ENCODE data around the gene PHKA1. TPM values are rescaled to one million over a fixed set of nuclear protein-coding genes. Genes with fewer than 3 reads are reported as not detected.

The PHKA1 gene
- total RNA-seq, 1 donor from 2014 or later, result 6.4 TPM

- no peak for DNase-seq (ENCODE audit: low read depth)
- Histone ChIP-seq H3K27me3 (ENCODE audit: control insufficient read depth, insufficient read depth, low read length) (no peaks in the 10 kb centered on the region), H3K36me3 (ENCODE audit: control insufficient read depth, insufficient read depth, low read length) (no peaks in the 10 kb centered on the region), H3K4me3 (ENCODE audit: low read depth, low read length) (no peak overlapping the region)
- no peak for TF ChIP-seq CTCF (IDR thresholded peaks at IDR 0.05; ENCODE audit: insufficient read depth, low read length, poor library complexity, severe bottlenecking)
These were observed 19.9 kb downstream of the PHKA1 start for GRCh38 chrX:72694170-72694569.

GRCh38 chrX:72693477-72693876, 20.6 kb downstream of the PHKA1 start:
- no peak for TF ChIP-seq CTCF (IDR thresholded peaks at IDR 0.05; ENCODE audit: insufficient read depth, low read length, poor library complexity, severe bottlenecking)
- DNase-seq (ENCODE audit: low read depth), result no peak

GRCh38 chrX:72687396-72687795, 26.7 kb downstream of the PHKA1 start:
- DNase-seq (ENCODE audit: low read depth), result no peak
- Histone ChIP-seq H3K27me3 (ENCODE audit: control insufficient read depth, insufficient read depth, low read length) (no peaks in the 10 kb centered on the region), H3K36me3 (ENCODE audit: control insufficient read depth, insufficient read depth, low read length) (no peaks in the 10 kb centered on the region), H3K4me3 (ENCODE audit: low read depth, low read length) (no peak overlapping the region)
- no peak for TF ChIP-seq CTCF (IDR thresholded peaks at IDR 0.05; ENCODE audit: insufficient read depth, low read length, poor library complexity, severe bottlenecking)

More at GRCh38 chrX:72693477-72693876, 20.6 kb downstream of the PHKA1 start:
- no peak overlapping the region for H3K4me3 ChIP-seq (ENCODE audit: low read depth, low read length)
- H3K36me3 ChIP-seq (ENCODE audit: control insufficient read depth, insufficient read depth, low read length), result no peaks in the 10 kb centered on the region
- no peaks in the 10 kb centered on the region for H3K27me3 ChIP-seq (ENCODE audit: control insufficient read depth, insufficient read depth, low read length)

GRCh38 chrX:72685810-72686456, 28.2 kb downstream of the PHKA1 start:
- no peak for DNase-seq (ENCODE audit: low read depth)
- TF ChIP-seq CTCF (IDR thresholded peaks at IDR 0.05; ENCODE audit: insufficient read depth, low read length, poor library complexity, severe bottlenecking), result no peak
- Histone ChIP-seq H3K36me3 (ENCODE audit: control insufficient read depth, insufficient read depth, low read length) (no peaks in the 10 kb centered on the region), H3K4me3 (ENCODE audit: low read depth, low read length) (no peak overlapping the region), H3K27me3 (ENCODE audit: control insufficient read depth, insufficient read depth, low read length) (no peaks in the 10 kb centered on the region)

- no peak for DNase-seq (ENCODE audit: low read depth)
- H3K36me3 ChIP-seq (ENCODE audit: control insufficient read depth, insufficient read depth, low read length), result no peaks in the 10 kb centered on the region
- no peak for TF ChIP-seq CTCF (IDR thresholded peaks at IDR 0.05; ENCODE audit: insufficient read depth, low read length, poor library complexity, severe bottlenecking)
- no peak overlapping the region for H3K4me3 ChIP-seq (ENCODE audit: low read depth, low read length)
- H3K27me3 ChIP-seq (ENCODE audit: control insufficient read depth, insufficient read depth, low read length), result no peaks in the 10 kb centered on the region
These were observed 29.1 kb downstream of the PHKA1 start for GRCh38 chrX:72685018-72685417.

- TF ChIP-seq CTCF (IDR thresholded peaks at IDR 0.05; ENCODE audit: insufficient read depth, low read length, poor library complexity, severe bottlenecking), result no peak
- DNase-seq (ENCODE audit: low read depth), result no peak
These were observed 30.5 kb downstream of the PHKA1 start for GRCh38 chrX:72683631-72684030.

More at GRCh38 chrX:72683631-72684030, 30.5 kb downstream of the PHKA1 start:
- Histone ChIP-seq H3K27me3 (ENCODE audit: control insufficient read depth, insufficient read depth, low read length) (no peaks in the 10 kb centered on the region), H3K36me3 (ENCODE audit: control insufficient read depth, insufficient read depth, low read length) (no peaks in the 10 kb centered on the region), H3K4me3 (ENCODE audit: low read depth, low read length) (no peak overlapping the region)

Data from kidney epithelial cell (primary cell).